Lower leg skin (tissue), 3 donors: ENCODE measurements around the gene QSOX1.

Experiments
- CTCF ChIP-seq, 3 donors: fragments of 450-650 bp; IDR thresholded peaks; one replicate each; pipeline ENCODE4 v1.5.1; 2016; ENCODE audit warnings: antibody characterized with exemption in 3 of 3, mild to moderate bottlenecking in 3 of 3, moderate library complexity in 2 of 3
- POLR2A ChIP-seq, 2 donors: fragments of 450-650 bp; IDR thresholded peaks; one replicate each; pipeline ENCODE4 v1.6.1; 2016 to 2017; ENCODE audit warnings: antibody characterized with exemption in 2 of 2, mild to moderate bottlenecking in 1 of 2, moderate library complexity in 1 of 2

DNA sequence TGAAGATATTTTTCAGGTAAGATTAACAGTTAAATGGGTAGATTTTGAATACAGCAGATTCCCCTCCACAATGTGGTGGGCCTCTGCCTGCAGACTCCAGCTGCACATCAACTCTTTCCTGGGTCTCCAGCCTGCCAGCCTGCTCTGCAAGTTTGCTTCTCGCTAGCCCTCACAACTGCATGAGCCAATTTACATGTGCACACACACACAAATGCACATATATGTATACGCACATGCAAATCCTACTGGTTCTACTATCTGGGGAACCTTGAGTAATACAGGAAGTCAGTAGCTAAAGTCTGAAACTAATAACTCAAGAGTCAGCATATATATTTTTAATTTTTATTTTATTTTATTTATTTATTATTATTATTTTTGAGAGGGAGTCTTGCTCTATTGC lies 34.8 kb upstream of the QSOX1 start:
- TF ChIP-seq POLR2A (IDR thresholded peaks at IDR 0.05) (no peak), CTCF (IDR thresholded peaks at IDR 0.05) (no peak)
